Measurements from ENCODE around the gene MPP1. TPM values are rescaled to one million over a fixed set of nuclear protein-coding genes. Genes with fewer than 3 reads are reported as not detected.

MPP1 gene
- total RNA-seq, 2 experiments from 2014 or later: 1.2 to 3.5 TPM

DNA sequence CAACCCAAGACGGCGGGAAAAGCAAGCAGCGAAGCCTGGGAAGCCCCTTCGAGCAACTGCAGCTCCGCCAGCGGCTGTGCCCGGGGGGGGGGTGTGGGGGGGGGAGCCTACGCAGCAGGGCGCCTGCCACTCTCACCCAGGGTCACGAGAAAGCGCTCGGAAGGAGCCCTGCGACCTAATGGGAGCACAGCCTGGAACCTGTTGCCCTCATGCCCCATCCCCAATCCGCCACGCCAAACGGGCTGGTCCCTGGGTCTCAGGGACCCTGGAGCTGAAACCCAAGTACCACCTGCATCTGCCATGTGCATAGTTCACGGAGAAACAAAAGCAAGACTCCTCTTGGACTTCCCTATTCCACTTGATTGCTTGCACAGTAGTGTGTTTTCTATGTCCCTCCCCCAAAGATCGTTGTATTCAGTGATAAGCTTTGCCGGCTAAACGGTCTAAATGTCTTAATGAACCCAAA, 54.0 kb downstream of the MPP1 start:
- H3K4me2 ChIP-seq (ENCODE audit: low read length): peak overlapping the region; percentile 29; the same call in 1 of the 2 replicates
- H3K4me1 ChIP-seq (ENCODE audit: insufficient read depth, low read length, poor library complexity, severe bottlenecking): peaks cover 3% of the 10 kb centered on the region
- intact Hi-C loops (cut with micrococcal nuclease; ENCODE audit: unreplicated experiment): no loop called here
- H2AFZ ChIP-seq (ENCODE audit: low read length): no peak overlapping the region
- no TSS peak for BruUV-seq (replicated peaks)
- TF ChIP-seq, protein P1, sequence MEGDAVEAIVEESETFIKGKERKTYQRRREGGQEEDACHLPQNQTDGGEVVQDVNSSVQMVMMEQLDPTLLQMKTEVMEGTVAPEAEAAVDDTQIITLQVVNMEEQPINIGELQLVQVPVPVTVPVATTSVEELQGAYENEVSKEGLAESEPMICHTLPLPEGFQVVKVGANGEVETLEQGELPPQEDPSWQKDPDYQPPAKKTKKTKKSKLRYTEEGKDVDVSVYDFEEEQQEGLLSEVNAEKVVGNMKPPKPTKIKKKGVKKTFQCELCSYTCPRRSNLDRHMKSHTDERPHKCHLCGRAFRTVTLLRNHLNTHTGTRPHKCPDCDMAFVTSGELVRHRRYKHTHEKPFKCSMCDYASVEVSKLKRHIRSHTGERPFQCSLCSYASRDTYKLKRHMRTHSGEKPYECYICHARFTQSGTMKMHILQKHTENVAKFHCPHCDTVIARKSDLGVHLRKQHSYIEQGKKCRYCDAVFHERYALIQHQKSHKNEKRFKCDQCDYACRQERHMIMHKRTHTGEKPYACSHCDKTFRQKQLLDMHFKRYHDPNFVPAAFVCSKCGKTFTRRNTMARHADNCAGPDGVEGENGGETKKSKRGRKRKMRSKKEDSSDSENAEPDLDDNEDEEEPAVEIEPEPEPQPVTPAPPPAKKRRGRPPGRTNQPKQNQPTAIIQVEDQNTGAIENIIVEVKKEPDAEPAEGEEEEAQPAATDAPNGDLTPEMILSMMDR (conservative IDR thresholded peaks at IDR 0.05; ENCODE audit: low read length): no peak
- no peak for TF ChIP-seq EZH2phosphoT487 (IDR thresholded peaks at IDR 0.05; ENCODE audit: borderline replicate concordance, low read depth, low read length)
- H3K4me3 ChIP-seq (ENCODE audit: low read depth, low read length, poor library complexity, severe bottlenecking): no peak overlapping the region
- CTCF ChIA-PET (ENCODE audit: unreplicated experiment): no interaction called here
- H3K9me3 ChIP-seq (ENCODE audit: low read length): no peaks in the 10 kb centered on the region
- no peak overlapping the region for H3K27ac ChIP-seq (ENCODE audit: low read depth, low read length, poor library complexity, severe bottlenecking)
- H4K20me1 ChIP-seq (ENCODE audit: insufficient read depth, low read length): no peaks in the 10 kb centered on the region
- no peaks in the 10 kb centered on the region for H3K9me2 ChIP-seq (ENCODE audit: insufficient read depth, low read length)
- POLR2A ChIA-PET: interaction anchor here (0.7 to 2.7 kb wide), 2 partner anchors 10 to 126 kb away, joined by 3 to 9 read pairs; no protein-coding TSS in a partner anchor
- no peaks in the 10 kb centered on the region for H3K36me3 ChIP-seq (ENCODE audit: insufficient read depth, low read length)
- DNase-seq (ENCODE audit: low spot score): no peak
- H3K79me2 ChIP-seq (ENCODE audit: insufficient read depth, low read depth, low read length): no peaks in the 10 kb centered on the region

DNA sequence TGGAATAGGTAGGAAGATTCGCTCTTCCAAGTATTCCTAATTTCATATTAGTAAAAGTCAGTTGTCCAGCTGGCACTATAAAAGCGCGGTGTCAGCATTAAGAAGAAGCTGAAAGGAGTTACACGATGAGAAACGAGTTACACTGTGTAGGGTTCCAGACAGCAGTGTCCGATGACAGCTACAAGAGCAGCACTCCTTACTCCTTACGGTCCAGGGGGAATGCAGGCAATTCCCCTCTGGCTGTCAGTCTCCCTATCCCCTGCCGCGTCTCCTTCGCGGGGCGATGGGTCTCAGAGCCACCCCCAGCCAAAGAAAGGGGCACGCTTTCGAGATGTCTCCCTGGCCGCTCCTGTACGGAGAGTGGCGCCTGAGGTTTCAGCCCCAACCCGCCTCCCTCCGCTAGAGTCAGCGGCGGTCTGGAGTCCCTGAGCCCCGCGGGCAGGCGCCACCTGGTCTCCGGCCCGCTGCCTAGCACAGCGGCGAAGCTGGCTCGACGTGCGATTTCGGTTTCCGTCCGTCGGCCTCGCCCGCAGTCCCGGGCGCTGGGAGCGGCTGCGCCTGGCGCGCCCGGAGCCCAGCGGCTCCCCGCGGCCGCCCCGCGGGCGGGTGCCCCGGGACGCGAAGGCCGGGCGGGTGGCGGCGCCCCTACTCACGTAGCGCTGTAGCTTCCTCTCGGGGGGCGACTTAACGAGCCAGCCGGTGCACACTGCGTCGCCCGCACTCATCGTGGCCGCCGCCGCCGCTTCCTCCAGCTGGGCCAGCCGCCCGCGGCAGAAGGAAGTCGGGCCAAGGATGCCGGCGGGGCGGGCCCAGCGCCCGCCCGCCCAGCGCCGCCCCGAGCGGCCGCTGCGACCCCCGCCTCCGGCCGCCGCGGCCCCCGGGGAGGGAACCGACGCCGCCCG, 54.7 kb downstream of the MPP1 start, which contains the start of gene GAB3:
TSS of gene GAB3 (minus strand) at position 777 of the 902 bp plus-strand sequence. CDS start at position 725, 52 bp downstream.
- Histone ChIP-seq H3K36me3 (ENCODE audit: insufficient read depth, low read length) (no peaks in the 10 kb centered on the region), H3K4me2 (ENCODE audit: low read length) (peak within 1 kb of the TSS; percentile 36; the same call in 1 of the 2 replicates), H3K4me1 (ENCODE audit: insufficient read depth, low read length, poor library complexity, severe bottlenecking) (peaks cover 3% of the 10 kb centered on the region), H4K20me1 (ENCODE audit: insufficient read depth, low read length) (no peaks in the 10 kb centered on the region), H3K79me2 (ENCODE audit: insufficient read depth, low read depth, low read length) (no peaks in the 10 kb centered on the region), H2AFZ (ENCODE audit: low read length) (no peak within 1 kb of the TSS), H3K4me3 (ENCODE audit: low read depth, low read length, poor library complexity, severe bottlenecking) (no peak within 1 kb of the TSS), H3K27ac (ENCODE audit: low read depth, low read length, poor library complexity, severe bottlenecking) (no peak within 1 kb of the TSS), H3K9me3 (ENCODE audit: low read length) (no peaks in the 10 kb centered on the region), H3K9me2 (ENCODE audit: insufficient read depth, low read length) (no peaks in the 10 kb centered on the region)
- no peak for DNase-seq (ENCODE audit: low spot score)
- ChIA-PET CTCF (ENCODE audit: unreplicated experiment) (no interaction called here), POLR2A (interaction anchor here (0.6 to 2.7 kb wide), 3 partner anchors 11 to 88 kb away, joined by 3 to 9 read pairs (median 3); no protein-coding TSS in a partner anchor)
- no TSS peak for BruUV-seq (replicated peaks)
- intact Hi-C loops (cut with micrococcal nuclease; ENCODE audit: unreplicated experiment): no loop called here
- TF ChIP-seq EZH2phosphoT487 (IDR thresholded peaks at IDR 0.05; ENCODE audit: borderline replicate concordance, low read depth, low read length): no peak
- TF ChIP-seq, protein P1 (conservative IDR thresholded peaks at IDR 0.05; ENCODE audit: low read length): no peak
